IPS-18c (cell line): ENCODE measurements around the gene MCFD2.

ENCODE experiments used
- H3K4me3 ChIP-seq: 2 replicates; pipeline ENCODE4 v1.7.0; 2013; ENCODE audit warnings: low read depth, mild to moderate bottlenecking, low read length, moderate library complexity; ENCODE audit not compliant: insufficient read depth
- H3K9me3 ChIP-seq: one replicate; pipeline ENCODE4 v1.6.1; 2013; ENCODE audit warnings: mild to moderate bottlenecking, low read length, moderate library complexity; ENCODE audit not compliant: control insufficient read depth, insufficient read depth

Gene MCFD2

GRCh38 chr2:46942891-46943626 is 27.5 kb upstream of the MCFD2 start:
- Histone ChIP-seq H3K9me3 (no peaks in the 10 kb centered on the region), H3K4me3 (no peak overlapping the region)

GRCh38 chr2:46942143-46942526 is 26.5 kb upstream of the MCFD2 start:
- Histone ChIP-seq H3K4me3 (peak overlapping the region; percentile 93), H3K9me3 (no peaks in the 10 kb centered on the region)

- no peaks in the 10 kb centered on the region for H3K9me3 ChIP-seq
- peak overlapping the region; percentile 48 for H3K4me3 ChIP-seq
These were observed 24.2 kb upstream of the MCFD2 start for GRCh38 chr2:46939626-46940359.

GRCh38 chr2:46937471-46937901 is 21.9 kb upstream of the MCFD2 start:
- H3K4me3 ChIP-seq: no peak overlapping the region
- H3K9me3 ChIP-seq: no peaks in the 10 kb centered on the region

GRCh38 chr2:46936566-46936965 is 21.0 kb upstream of the MCFD2 start:
- Histone ChIP-seq H3K9me3 (no peaks in the 10 kb centered on the region), H3K4me3 (no peak overlapping the region)

- Histone ChIP-seq H3K9me3 (no peaks in the 10 kb centered on the region), H3K4me3 (no peak overlapping the region)
These were observed 19.5 kb upstream of the MCFD2 start for GRCh38 chr2:46935071-46935470.

- no peaks in the 10 kb centered on the region for H3K9me3 ChIP-seq
- no peak overlapping the region for H3K4me3 ChIP-seq
These were observed 14.0 kb upstream of the MCFD2 start for GRCh38 chr2:46929612-46930011.

GRCh38 chr2:46926863-46927262 is 11.3 kb upstream of the MCFD2 start:
- Histone ChIP-seq H3K4me3 (no peak overlapping the region), H3K9me3 (no peaks in the 10 kb centered on the region)

- Histone ChIP-seq H3K9me3 (no peaks in the 10 kb centered on the region), H3K4me3 (no peak overlapping the region)
These were observed 10.1 kb upstream of the MCFD2 start for GRCh38 chr2:46925474-46926351.

GRCh38 chr2:46924608-46925007 is 9.0 kb upstream of the MCFD2 start:
- Histone ChIP-seq H3K9me3 (no peaks in the 10 kb centered on the region), H3K4me3 (no peak overlapping the region)

GRCh38 chr2:46924038-46924437 is 8.4 kb upstream of the MCFD2 start:
- no peak overlapping the region for H3K4me3 ChIP-seq
- H3K9me3 ChIP-seq: no peaks in the 10 kb centered on the region

GRCh38 chr2:46923041-46923528 is 7.5 kb upstream of the MCFD2 start:
- Histone ChIP-seq H3K4me3 (no peak overlapping the region), H3K9me3 (no peaks in the 10 kb centered on the region)

GRCh38 chr2:46922606-46923005 is 7.0 kb upstream of the MCFD2 start:
- H3K4me3 ChIP-seq: no peak overlapping the region
- H3K9me3 ChIP-seq: no peaks in the 10 kb centered on the region

GRCh38 chr2:46921676-46922448 is 6.3 kb upstream of the MCFD2 start:
- Histone ChIP-seq H3K4me3 (no peak overlapping the region), H3K9me3 (no peaks in the 10 kb centered on the region)

GRCh38 chr2:46917628-46918027 is 2.0 kb upstream of the MCFD2 start:
- H3K9me3 ChIP-seq: no peaks in the 10 kb centered on the region
- no peak overlapping the region for H3K4me3 ChIP-seq

- H3K4me3 ChIP-seq: peak overlapping the region; percentile 92
These were observed 415 bp upstream of the MCFD2 start for GRCh38 chr2:46915811-46916630.

More at GRCh38 chr2:46915811-46916630, 415 bp upstream of the MCFD2 start:
- no peaks in the 10 kb centered on the region for H3K9me3 ChIP-seq
